Measurements from ENCODE around the gene RAPH1. TPM values are rescaled to one million over a fixed set of nuclear protein-coding genes. Genes with fewer than 3 reads are reported as not detected.
A peak's percentile ranks its signal among the peaks of the same experiment; 100 is the strongest.

Gene RAPH1
- 10 to 100 TPM; 21.5 to 44.6 (median 31.3) TPM for polyA plus RNA-seq (ENCODE audit: insufficient read length in 10 of 10)
- long read RNA-seq, donor 1, full-length matches to known transcripts, result 1 of 8 reads
- long read RNA-seq, donor 1, partial matches to known transcripts, result 7 of 8 reads
- long read RNA-seq, donor 1, other reads (novel, unspliced or antisense), result 0 of 8 reads
- long read RNA-seq, donor 2, partial matches to known transcripts, result 36 of 36 reads
- long read RNA-seq, donor 2, other reads (novel, unspliced or antisense), result 0 of 36 reads
- long read RNA-seq, donor 3, result 0 reads
- long read RNA-seq, donor 4, full-length matches to known transcripts, result 1 of 1 reads
- long read RNA-seq, donor 4, partial matches to known transcripts, result 0 of 1 reads
- long read RNA-seq, donor 4, other reads (novel, unspliced or antisense), result 0 of 1 reads
- long read RNA-seq, donor 5, full-length matches to known transcripts, result 2 of 2 reads
- long read RNA-seq, donor 5, partial matches to known transcripts, result 0 of 2 reads
- long read RNA-seq, donor 5, other reads (novel, unspliced or antisense), result 0 of 2 reads
- long read RNA-seq, donor 6, full-length matches to known transcripts, result 1 of 1 reads
- long read RNA-seq, donor 6, partial matches to known transcripts, result 0 of 1 reads
- long read RNA-seq, donor 6, other reads (novel, unspliced or antisense), result 0 of 1 reads
- long read RNA-seq, donor 7, full-length matches to known transcripts, result 2 of 2 reads
- long read RNA-seq, donor 7, partial matches to known transcripts, result 0 of 2 reads
- long read RNA-seq, donor 7, other reads (novel, unspliced or antisense), result 0 of 2 reads
- long read RNA-seq, donor 8, full-length matches to known transcripts, result 1 of 14 reads
- long read RNA-seq, donor 8, partial matches to known transcripts, result 13 of 14 reads
- long read RNA-seq, donor 8, other reads (novel, unspliced or antisense), result 0 of 14 reads
- long read RNA-seq, donor 9, result 0 reads

- DNase-seq, result peak; percentile 81 to 95 (median 90)
These were observed at the start of gene RAPH1 for GRCh38 chr2:203535078-203535783. Gene RAPH1 (minus strand): TSS chr2:203535301. CDS start chr2:203495353, 39,948 bp downstream.

DNA sequence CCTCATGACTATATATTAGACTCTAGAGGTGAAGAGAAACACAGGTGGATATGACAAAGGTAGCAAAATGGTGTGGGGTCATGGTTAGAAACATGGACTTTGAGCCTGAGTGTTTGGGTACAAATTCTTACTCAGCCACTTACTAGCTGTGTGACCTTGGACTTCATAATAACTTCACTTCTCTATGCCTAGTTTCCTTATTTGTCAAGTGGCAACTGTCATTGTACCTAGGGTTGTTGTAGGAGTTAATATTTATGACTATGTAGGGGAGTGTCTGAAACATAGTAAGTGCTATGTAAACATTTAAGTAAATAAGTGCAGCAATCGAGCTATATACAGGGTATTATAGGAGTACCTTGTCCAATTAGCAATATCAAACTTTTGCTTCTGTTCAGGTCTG lies 49.7 kb upstream of the RAPH1 start:
- no peak for DNase-seq

GRCh38 chr2:203583701-203584100 lies 48.6 kb upstream of the RAPH1 start:
- peak in 1 of 3 donors; percentile 41 for DNase-seq

GRCh38 chr2:203583084-203583695 lies 48.1 kb upstream of the RAPH1 start:
- no peak for DNase-seq

GRCh38 chr2:203582468-203582867 lies 47.4 kb upstream of the RAPH1 start:
- peak in 2 of 3 donors; percentile 49 to 63 for DNase-seq

GRCh38 chr2:203580844-203581243 lies 45.7 kb upstream of the RAPH1 start:
- peak in 2 of 3 donors; percentile 30 to 54 for DNase-seq

DNA sequence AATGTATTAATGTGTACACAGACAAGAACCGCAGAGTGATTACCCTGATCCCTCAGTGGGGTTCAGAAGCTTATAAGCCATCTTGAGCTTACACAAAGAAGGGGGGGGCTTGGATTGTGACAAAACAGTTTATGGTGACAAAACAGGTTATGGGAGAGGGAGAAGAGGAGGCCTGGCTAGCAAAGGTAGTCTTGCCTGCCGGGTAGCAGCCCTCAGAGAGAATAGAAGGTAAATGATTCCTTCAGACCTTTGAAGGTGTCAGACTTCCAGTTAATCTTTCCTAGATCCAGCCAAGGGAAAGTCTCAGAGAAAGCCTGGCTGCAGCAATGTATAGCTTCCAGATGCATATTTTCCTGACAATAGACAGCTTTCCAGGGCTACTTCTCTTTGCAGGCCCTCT lies 44.6 kb upstream of the RAPH1 start:
- no peak for DNase-seq

GRCh38 chr2:203578759-203579643 lies 43.9 kb upstream of the RAPH1 start:
- no peak for DNase-seq

DNA sequence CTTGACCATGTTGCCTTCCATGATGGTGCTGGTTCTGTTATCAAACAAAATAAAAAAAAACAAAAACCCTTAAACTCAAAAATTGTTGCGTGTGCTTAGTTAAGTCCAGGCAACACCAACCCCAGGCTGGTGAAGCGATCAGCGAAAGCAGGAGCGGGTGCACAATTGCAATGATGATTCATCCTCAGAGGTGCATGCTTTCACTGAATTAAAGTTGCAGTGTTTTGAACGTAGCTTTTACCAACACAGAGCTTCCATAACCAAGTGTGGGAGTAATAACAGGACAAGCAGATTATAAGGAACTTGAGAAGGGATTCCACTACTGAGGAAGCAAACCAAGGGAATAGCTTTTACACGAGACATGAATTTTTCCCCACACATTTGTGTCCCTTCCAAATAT lies 39.7 kb upstream of the RAPH1 start:
- no peak for DNase-seq

DNA sequence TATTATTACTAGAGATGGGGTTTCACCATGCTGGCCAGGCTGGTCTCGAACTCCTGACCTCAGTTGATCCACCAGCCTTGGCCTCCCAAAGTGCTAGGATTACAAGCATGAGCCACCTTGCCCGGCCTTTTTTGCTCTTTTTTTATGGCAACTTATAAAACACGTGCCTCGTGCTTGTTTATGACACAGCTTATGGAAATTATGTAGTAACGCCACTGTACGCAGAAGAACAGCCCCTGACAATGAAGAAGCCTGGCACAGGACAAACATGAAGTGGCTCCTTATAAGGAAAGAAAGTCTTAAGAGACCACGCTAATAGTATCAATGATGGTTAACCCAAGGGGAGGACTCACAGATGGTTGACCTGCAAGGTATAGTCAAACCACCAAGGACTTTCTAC lies 37.2 kb upstream of the RAPH1 start:
- DNase-seq, result no peak

GRCh38 chr2:203569677-203570316 lies 34.7 kb upstream of the RAPH1 start:
- no peak for DNase-seq

GRCh38 chr2:203567691-203568090 lies 32.6 kb upstream of the RAPH1 start:
- no peak for DNase-seq

GRCh38 chr2:203566161-203566560 lies 31.1 kb upstream of the RAPH1 start:
- no peak for DNase-seq

- no peak for DNase-seq
These were observed 30.0 kb upstream of the RAPH1 start for GRCh38 chr2:203565076-203565475.

GRCh38 chr2:203562268-203562667 lies 27.2 kb upstream of the RAPH1 start:
- DNase-seq, result peak; percentile 34 to 60 (median 49)

DNA sequence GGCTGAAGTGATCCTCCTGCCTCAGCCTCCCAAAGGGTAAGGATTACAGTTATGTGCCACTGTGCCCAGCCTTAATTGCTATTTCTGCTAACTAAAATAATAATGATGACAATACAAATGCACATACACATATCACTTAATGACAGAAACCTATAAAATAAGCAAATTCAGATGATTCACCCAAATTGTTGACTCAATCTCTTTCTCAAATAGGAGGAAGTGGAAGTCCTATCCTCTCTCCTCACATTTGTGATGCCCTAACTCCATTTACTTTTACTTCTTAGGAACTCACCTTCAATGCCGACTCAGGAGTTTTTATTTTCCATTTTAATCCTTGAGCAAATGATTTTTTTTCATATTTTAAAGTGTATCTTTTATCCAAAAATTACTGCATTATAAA lies 24.5 kb upstream of the RAPH1 start:
- no peak for DNase-seq

GRCh38 chr2:203553784-203554183 lies 18.7 kb upstream of the RAPH1 start:
- no peak for DNase-seq

- no peak for DNase-seq
These were observed 16.7 kb upstream of the RAPH1 start for GRCh38 chr2:203551778-203552177.

- no peak for DNase-seq
These were observed 15.2 kb upstream of the RAPH1 start for GRCh38 chr2:203550266-203550665.

DNA sequence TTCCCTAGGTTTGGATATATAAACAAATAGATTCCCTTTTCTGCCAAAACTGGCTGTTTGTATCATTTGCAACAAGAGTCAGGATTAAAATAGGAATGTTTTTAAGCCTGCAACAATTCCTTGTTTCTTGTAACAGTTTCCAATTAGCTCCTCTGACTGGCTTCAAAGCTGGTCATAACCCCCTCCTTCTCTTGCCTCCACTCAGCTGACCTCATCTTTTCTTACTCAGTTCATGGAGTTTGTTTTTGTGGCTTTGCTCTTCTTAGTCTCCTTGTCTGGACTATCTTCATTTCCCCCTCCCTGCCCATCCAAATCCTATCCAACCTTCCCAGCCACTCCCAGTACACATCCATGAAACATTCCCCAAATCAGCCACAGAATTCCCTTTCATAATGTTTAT lies 14.3 kb upstream of the RAPH1 start:
- DNase-seq, result no peak

Measured in muscle of back (tissue), 13 donors.